GM23338 (cell line): Measurements from ENCODE around the gene CCDC186. TPM values are rescaled to one million over a fixed set of nuclear protein-coding genes. Genes with fewer than 3 reads are reported as not detected.

Experiments used
- ATAC-seq: fragments of 200-7000 bp; cut with Tn5 transposase; 3 replicates; pipeline ENCODE4 v1.9.1; 2020
- DNase-seq: peaks from one replicate; pipeline ENCODE4 v3.0.0-alpha.2; 2015; ENCODE audit warnings: low spot score
- H2AFZ ChIP-seq: fragments of 200-600 bp; sonication (generic); 2 replicates; pipeline ENCODE4 v1.8.0; 2016; ENCODE audit warnings: antibody characterized with exemption, mild to moderate bottlenecking, moderate library complexity
- H3F3A ChIP-seq: fragments of 200-600 bp; sonication (generic); replicated peaks from 2 replicates; pipeline ENCODE4 v1.8.0; 2017; ENCODE audit warnings: antibody characterized with exemption, mixed run types, low read depth
- H3K27ac ChIP-seq: fragments of 200-600 bp; sonication (generic); 2 replicates; pipeline ENCODE4 v1.6.1; 2016; ENCODE audit warnings: low read depth
- H3K27me3 ChIP-seq: fragments of 200-600 bp; sonication (generic); 2 replicates; pipeline ENCODE4 v1.8.0; 2016; ENCODE audit warnings: mild to moderate bottlenecking, mixed run types, moderate library complexity; ENCODE audit not compliant: insufficient read depth
- H3K36me3 ChIP-seq: fragments of 200-600 bp; sonication (generic); 2 replicates; pipeline ENCODE4 v1.8.0; 2016; ENCODE audit warnings: mild to moderate bottlenecking; ENCODE audit not compliant: insufficient read depth
- H3K4me1 ChIP-seq: fragments of 200-600 bp; sonication (generic); 2 replicates; pipeline ENCODE4 v1.8.0; 2016; ENCODE audit warnings: mild to moderate bottlenecking, moderate library complexity; ENCODE audit not compliant: insufficient read depth
- H3K4me2 ChIP-seq: fragments of 200-600 bp; sonication (generic); 2 replicates; pipeline ENCODE4 v1.7.1; 2017; ENCODE audit warnings: mixed run types
- H3K4me3 ChIP-seq: fragments of 200-600 bp; sonication (generic); 2 replicates; pipeline ENCODE4 v1.6.1; 2016; ENCODE audit warnings: mixed run types
- H3K79me2 ChIP-seq: fragments of 200-600 bp; sonication (generic); replicated peaks from 2 replicates; pipeline ENCODE4 v1.8.0; 2017; ENCODE audit warnings: mild to moderate bottlenecking; ENCODE audit not compliant: insufficient read depth
- H3K9me2 ChIP-seq: fragments of 200-600 bp; sonication (generic); 2 replicates; pipeline ENCODE4 v1.8.0; 2017; ENCODE audit not compliant: insufficient read depth
- H4K20me1 ChIP-seq: fragments of 200-600 bp; sonication (generic); replicated peaks from 2 replicates; pipeline ENCODE4 v1.8.0; 2017; ENCODE audit warnings: mild to moderate bottlenecking; ENCODE audit not compliant: insufficient read depth
- H3K27ac Mint-ChIP-seq: 2 replicates; pipeline ENCODE4 v1.8.0; 2020; ENCODE audit warnings: inconsistent platforms, mild to moderate bottlenecking, moderate library complexity, mixed read lengths
- H3K27me3 Mint-ChIP-seq: 3 replicates; pipeline ENCODE4 v1.8.0; 2022; ENCODE audit warnings: low read depth, mild to moderate bottlenecking, moderate library complexity, mixed read lengths, inconsistent platforms; ENCODE audit not compliant: insufficient read depth, poor library complexity
- H3K36me3 Mint-ChIP-seq: 3 replicates; pipeline ENCODE4 v1.8.0; 2021; ENCODE audit warnings: low read depth, mild to moderate bottlenecking, inconsistent platforms, moderate library complexity, mixed read lengths
- H3K4me1 Mint-ChIP-seq: 3 replicates; pipeline ENCODE4 v1.8.0; 2020; ENCODE audit warnings: mild to moderate bottlenecking, inconsistent platforms, mixed read lengths
- H3K4me3 Mint-ChIP-seq: 3 replicates; pipeline ENCODE4 v1.8.0; 2021; ENCODE audit warnings: moderate library complexity, mild to moderate bottlenecking, inconsistent platforms, mixed read lengths
- H3K9me3 Mint-ChIP-seq: 3 replicates; pipeline ENCODE4 v1.8.0; 2020; ENCODE audit warnings: moderate library complexity, mild to moderate bottlenecking, inconsistent platforms, mixed read lengths
- CTCF ChIP-seq, 2 experiments: fragments of 200-600 bp in 1 of 2; sonication (generic) in 1 of 2; conservative IDR thresholded peaks; 2 replicates each; pipeline versions ENCODE4 v1.5.1 to v1.6.1; 2016 to 2017; ENCODE audit warnings: antibody characterized with exemption in 2 of 2, low read depth in 2 of 2, mild to moderate bottlenecking in 2 of 2, moderate library complexity in 1 of 2
- ETS1 ChIP-seq: IDR thresholded peaks from 2 replicates; pipeline ENCODE4 v1.6.1; 2016; ENCODE audit warnings: antibody characterized with exemption
- EZH2 ChIP-seq: fragments of 200-600 bp; sonication (generic); IDR thresholded peaks from one replicate; pipeline ENCODE4 v1.8.0; 2017; ENCODE audit warnings: antibody characterized with exemption, mild to moderate bottlenecking, low read depth; ENCODE audit not compliant: unreplicated experiment
- JUNB ChIP-seq: IDR thresholded peaks from one replicate; pipeline ENCODE4 v1.6.1; 2016; ENCODE audit warnings: antibody characterized with exemption; ENCODE audit not compliant: unreplicated experiment
- STAT1 ChIP-seq: IDR thresholded peaks from one replicate; pipeline ENCODE4 v1.6.1; 2016; ENCODE audit warnings: antibody characterized with exemption; ENCODE audit not compliant: unreplicated experiment
- ZNF114 ChIP-seq: fragments of 250-450 bp; sonication (Bioruptor Pico); IDR thresholded peaks from 2 replicates; pipeline ENCODE4 v1.5.0; 2020; ENCODE audit warnings: mild to moderate bottlenecking, moderate library complexity
- ZNF331 ChIP-seq: fragments of 250-450 bp; sonication (Bioruptor Pico); IDR thresholded peaks from 2 replicates; pipeline ENCODE4 v1.5.0; 2020; ENCODE audit warnings: low read depth, mild to moderate bottlenecking, moderate library complexity
- ZNF462 ChIP-seq: fragments of 250-450 bp; sonication (Bioruptor Pico); IDR thresholded peaks from 2 replicates; pipeline ENCODE4 v1.5.0; 2020; ENCODE audit warnings: mild to moderate bottlenecking, moderate library complexity
- polyA plus RNA-seq: library from polyadenylated mRNA; unstranded; fragments of >200 nt; fragmentation: Nextera tagmentation; extraction: Ambion mirVana; gene quantifications from 2 replicates; pipeline ENCODE4 v1.2.1, GENCODE V29; 2016
- total RNA-seq: library from RNA; depleted of rRNA; stranded (reverse); fragments of >200 nt; shearing (Covaris generic); gene quantifications from 2 replicates; pipeline ENCODE4 v1.2.3, GENCODE V29; 2014
- TF ChIP-seq, protein P1 (sequence below): IDR thresholded peaks from one replicate; pipeline ENCODE4 v1.6.1; 2018; ENCODE audit warnings: antibody characterized with exemption; ENCODE audit not compliant: unreplicated experiment

Gene CCDC186
- total and polyA plus RNA-seq, 2 experiments from 2014 or later: 24.2 to 50.7 TPM

DNA sequence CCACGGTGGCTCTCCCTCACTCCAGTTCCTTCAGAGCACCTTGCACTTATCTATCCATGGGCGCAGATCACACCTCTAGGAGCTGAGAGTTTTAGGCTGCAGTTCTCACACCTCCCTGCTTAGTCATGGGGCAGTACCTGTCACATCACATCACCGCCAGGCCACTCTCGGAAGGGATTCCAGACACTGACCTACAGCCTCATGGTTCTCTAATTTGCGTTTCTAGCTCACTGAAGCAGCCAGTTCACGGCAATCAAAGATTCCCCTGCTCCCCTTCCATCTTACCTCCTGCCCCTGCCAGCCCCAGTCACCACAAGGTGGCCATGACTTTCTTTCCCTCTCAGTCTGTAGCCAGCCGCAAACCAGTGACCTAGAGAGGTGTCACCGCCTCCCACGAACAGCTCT is 96.2 kb downstream of the CCDC186 start:
- peak overlapping the region; percentile 89; the same call in 1 of the 2 replicates for H2AFZ ChIP-seq
- Mint-ChIP-seq H3K4me1 (peaks cover 7% of the 10 kb centered on the region; the same call in 2 of the 3 replicates), H3K27ac (peak overlapping the region; percentile 41; the same call in 1 of the 2 replicates), H3K27me3 (peaks cover 3% of the 10 kb centered on the region), H3K36me3 (no peaks in the 10 kb centered on the region), H3K9me3 (no peaks in the 10 kb centered on the region), H3K4me3 (no peak overlapping the region)
- no peak overlapping the region for H3K27ac ChIP-seq
- H3K36me3 ChIP-seq: no peaks in the 10 kb centered on the region
- H3K27me3 ChIP-seq: no peaks in the 10 kb centered on the region
- TF ChIP-seq CTCF (conservative IDR thresholded peaks at IDR 0.05; ENCODE audit: low read depth in 2 of 2) (peak; percentile 7 to 29; a peak in 3 of 4 replicates), ZNF331 (CRISPR knock-in tag) (no peak)
- no peak overlapping the region for H3K4me3 ChIP-seq
- peak; percentile 73 for DNase-seq
- H3K4me2 ChIP-seq: no peak overlapping the region
- no peaks in the 10 kb centered on the region for H3K4me1 ChIP-seq
- no peaks in the 10 kb centered on the region for H3K79me2 ChIP-seq
- H3K9me2 ChIP-seq: peaks cover 2% of the 10 kb centered on the region; the same call in 1 of the 2 replicates
- H4K20me1 ChIP-seq: no peaks in the 10 kb centered on the region
- H3F3A ChIP-seq: no peaks in the 10 kb centered on the region
- ATAC-seq: peak; percentile 98

DNA sequence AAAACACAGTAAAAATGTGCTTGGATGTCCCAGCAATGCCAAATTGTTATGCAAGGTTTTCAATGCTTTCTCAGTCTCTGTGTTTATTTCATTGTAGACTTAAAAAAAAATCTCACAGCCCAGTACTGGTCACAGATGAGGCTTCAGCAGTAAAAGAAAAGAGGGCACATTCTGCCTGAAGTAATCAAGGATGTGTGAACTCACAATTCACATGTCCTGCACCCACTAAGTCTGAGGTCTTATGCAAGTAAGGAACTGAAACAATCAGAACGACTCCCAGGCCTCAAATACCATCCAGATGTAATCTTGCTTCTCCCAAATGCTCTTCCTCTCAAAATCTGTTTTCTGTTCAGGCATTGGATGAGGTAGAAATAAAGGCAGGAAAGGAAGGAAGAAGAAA is 96.7 kb downstream of the CCDC186 start:
- no peak overlapping the region for H3K4me2 ChIP-seq
- Mint-ChIP-seq H3K9me3 (no peaks in the 10 kb centered on the region), H3K4me3 (no peak overlapping the region), H3K27ac (peak overlapping the region; percentile 41; the same call in 1 of the 2 replicates), H3K36me3 (no peaks in the 10 kb centered on the region), H3K27me3 (peaks cover 3% of the 10 kb centered on the region), H3K4me1 (peaks cover 7% of the 10 kb centered on the region; the same call in 2 of the 3 replicates)
- H3K79me2 ChIP-seq: no peaks in the 10 kb centered on the region
- no peaks in the 10 kb centered on the region for H3K9me2 ChIP-seq
- no peak overlapping the region for H3K27ac ChIP-seq
- ATAC-seq (no peak), DNase-seq (no peak)
- no peaks in the 10 kb centered on the region for H3F3A ChIP-seq
- no peaks in the 10 kb centered on the region for H4K20me1 ChIP-seq
- 0 out of 2 replicates have a peak overlapping the region, but pooled peaks have one; percentile 66 for H2AFZ ChIP-seq
- H3K36me3 ChIP-seq: no peaks in the 10 kb centered on the region
- H3K4me1 ChIP-seq: no peaks in the 10 kb centered on the region
- H3K27me3 ChIP-seq: no peaks in the 10 kb centered on the region
- H3K4me3 ChIP-seq: no peak overlapping the region
- TF ChIP-seq EZH2 (no peak), STAT1 (no peak), ZNF114 (CRISPR knock-in tag) (no peak), ETS1 (no peak), ZNF331 (CRISPR knock-in tag) (no peak), ZNF462 (CRISPR knock-in tag) (no peak), JUNB (no peak)
- TF ChIP-seq, protein P1, sequence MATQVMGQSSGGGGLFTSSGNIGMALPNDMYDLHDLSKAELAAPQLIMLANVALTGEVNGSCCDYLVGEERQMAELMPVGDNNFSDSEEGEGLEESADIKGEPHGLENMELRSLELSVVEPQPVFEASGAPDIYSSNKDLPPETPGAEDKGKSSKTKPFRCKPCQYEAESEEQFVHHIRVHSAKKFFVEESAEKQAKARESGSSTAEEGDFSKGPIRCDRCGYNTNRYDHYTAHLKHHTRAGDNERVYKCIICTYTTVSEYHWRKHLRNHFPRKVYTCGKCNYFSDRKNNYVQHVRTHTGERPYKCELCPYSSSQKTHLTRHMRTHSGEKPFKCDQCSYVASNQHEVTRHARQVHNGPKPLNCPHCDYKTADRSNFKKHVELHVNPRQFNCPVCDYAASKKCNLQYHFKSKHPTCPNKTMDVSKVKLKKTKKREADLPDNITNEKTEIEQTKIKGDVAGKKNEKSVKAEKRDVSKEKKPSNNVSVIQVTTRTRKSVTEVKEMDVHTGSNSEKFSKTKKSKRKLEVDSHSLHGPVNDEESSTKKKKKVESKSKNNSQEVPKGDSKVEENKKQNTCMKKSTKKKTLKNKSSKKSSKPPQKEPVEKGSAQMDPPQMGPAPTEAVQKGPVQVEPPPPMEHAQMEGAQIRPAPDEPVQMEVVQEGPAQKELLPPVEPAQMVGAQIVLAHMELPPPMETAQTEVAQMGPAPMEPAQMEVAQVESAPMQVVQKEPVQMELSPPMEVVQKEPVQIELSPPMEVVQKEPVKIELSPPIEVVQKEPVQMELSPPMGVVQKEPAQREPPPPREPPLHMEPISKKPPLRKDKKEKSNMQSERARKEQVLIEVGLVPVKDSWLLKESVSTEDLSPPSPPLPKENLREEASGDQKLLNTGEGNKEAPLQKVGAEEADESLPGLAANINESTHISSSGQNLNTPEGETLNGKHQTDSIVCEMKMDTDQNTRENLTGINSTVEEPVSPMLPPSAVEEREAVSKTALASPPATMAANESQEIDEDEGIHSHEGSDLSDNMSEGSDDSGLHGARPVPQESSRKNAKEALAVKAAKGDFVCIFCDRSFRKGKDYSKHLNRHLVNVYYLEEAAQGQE: no peak
